HepG2 (cell line): ENCODE measurements around the gene MFAP4. TPM values are rescaled to one million over a fixed set of nuclear protein-coding genes. Genes with fewer than 3 reads are reported as not detected.

Experiments used
- ATAC-seq: fragments of 200-7000 bp; cut with Tn5 transposase; 3 replicates; pipeline ENCODE4 v1.9.1; 2020; ENCODE audit warnings: mild to moderate bottlenecking, moderate library complexity
- BruUV-seq: library from RNA; stranded (reverse); fragments of 400-500 nt; replicated peaks from 2 replicates; lab custom pipeline; 2021; lab: Mats Ljungman, UMichigan
- CTCF ChIA-PET: fragments of 300-600 bp; formaldehyde crosslinking; extraction: SDS; loops from one replicate; lab custom pipeline; 2021; ENCODE audit warnings: low total read pairs, inconsistent platforms, low intra/inter-chr PET ratio; lab: Yijun Ruan, JAX
- POLR2A ChIA-PET: fragments of 350-600 bp; sonication (Branson Sonifier 250); formaldehyde crosslinking; loops from one replicate; lab custom pipeline; 2020; ENCODE audit warnings: antibody characterized with exemption, inconsistent platforms; lab: Yijun Ruan, JAX
- DNase-seq: peaks from one replicate; pipeline ENCODE4 v3.0.0-alpha.2; 2015; ENCODE audit warnings: low spot score
- FAIRE-seq: peaks from 3 replicates; lab custom pipeline; 2011; peaks lifted over from hg19 to GRCh38; lab: Jason Lieb, UNC
- H2AFZ ChIP-seq: one replicate; pipeline ENCODE4 v1.6.1; 2011; ENCODE audit warnings: low read length, inconsistent platforms
- H3K27ac ChIP-seq: fragments of 300-600 bp; 3 replicates; pipeline ENCODE4 v1.8.0; 2011; ENCODE audit warnings: mixed run types, mild to moderate bottlenecking, mixed read lengths, low read length, inconsistent platforms; ENCODE audit not compliant: insufficient read depth; ENCODE audit errors: extremely low read length
- H3K27me3 ChIP-seq, 2 experiments: fragments of 200-600 bp in 1 of 2; 2 replicates in 1 of 2; 3 replicates in 1 of 2; pipeline versions ENCODE4 v1.6.0 to v1.8.0; 2011; ENCODE audit warnings: low read length in 2 of 2, mild to moderate bottlenecking in 2 of 2, moderate library complexity in 2 of 2, inconsistent platforms in 1 of 2; ENCODE audit not compliant: insufficient read depth in 2 of 2, control insufficient read depth in 1 of 2
- H3K36me3 ChIP-seq, 2 experiments: fragments of 200-600 bp in 1 of 2; replicated peaks in 1 of 2; 2 replicates in 1 of 2; 3 replicates in 1 of 2; pipeline versions ENCODE4 v1.5.1 to v1.8.0; 2011; ENCODE audit warnings: low read length in 2 of 2, inconsistent platforms in 1 of 2; ENCODE audit not compliant: insufficient read depth in 2 of 2, control insufficient read depth in 1 of 2
- H3K4me1 ChIP-seq: 2 replicates; pipeline ENCODE4 v1.5.1; 2012; ENCODE audit warnings: low read length, inconsistent platforms; ENCODE audit not compliant: insufficient read depth
- H3K4me2 ChIP-seq: 2 replicates; pipeline ENCODE4 v1.6.0; 2011; ENCODE audit warnings: low read depth, low read length, inconsistent platforms
- H3K4me3 ChIP-seq, 3 experiments: fragments of 200-600 bp in 1 of 3; sonication (generic), shearing (Covaris generic) in 1 of 3; replicated peaks in 1 of 3; 2 replicates each; pipeline ENCODE4 v1.5.1; 2011 to 2016; ENCODE audit warnings: low read length in 3 of 3, inconsistent platforms in 2 of 3, low read depth in 2 of 3, mild to moderate bottlenecking in 2 of 3, control low read depth in 1 of 3, mixed read lengths in 1 of 3; ENCODE audit not compliant: insufficient read depth in 1 of 3
- H3K79me2 ChIP-seq: one replicate; pipeline ENCODE4 v1.6.1; 2011; ENCODE audit warnings: low read length, inconsistent platforms; ENCODE audit not compliant: insufficient read depth
- H3K9ac ChIP-seq: 2 replicates; pipeline ENCODE4 v1.6.0; 2011; ENCODE audit warnings: mild to moderate bottlenecking, low read depth, low read length, inconsistent platforms; ENCODE audit not compliant: insufficient read depth
- H3K9me3 ChIP-seq: 2 replicates; pipeline ENCODE4 v1.5.1; 2012; ENCODE audit warnings: mild to moderate bottlenecking, low read length
- H4K20me1 ChIP-seq: 2 replicates; pipeline ENCODE4 v1.6.0; 2011; ENCODE audit warnings: inconsistent platforms, mild to moderate bottlenecking, low read length, moderate library complexity; ENCODE audit not compliant: insufficient read depth
- MLLT10 ChIP-seq: sonication (generic); formaldehyde crosslinking; IDR thresholded peaks from 2 replicates; pipeline ENCODE4 v1.4.0; 2020; ENCODE audit warnings: missing genetic modification reagents
- NCOR1 ChIP-seq: fragments of 200-600 bp; sonication (generic); IDR thresholded peaks from 2 replicates; pipeline ENCODE4 v1.7.0; 2017; ENCODE audit warnings: antibody characterized with exemption, low read length, borderline replicate concordance
- NKX3-1 ChIP-seq: sonication (generic); formaldehyde crosslinking; IDR thresholded peaks from 2 replicates; pipeline ENCODE4 v1.5.0; 2020; ENCODE audit warnings: missing genetic modification reagents
- SAP130 ChIP-seq: IDR thresholded peaks from 2 replicates; pipeline ENCODE4 v1.6.1; 2016; ENCODE audit warnings: low read depth
- SIN3B ChIP-seq: fragments of 150-350 bp; IDR thresholded peaks from 2 replicates; pipeline ENCODE4 v1.6.1; 2014; ENCODE audit warnings: low read length
- THYN1 ChIP-seq: sonication (generic); formaldehyde crosslinking; IDR thresholded peaks from 2 replicates; pipeline ENCODE4 v1.8.1; 2023; ENCODE audit warnings: low read depth, mild to moderate bottlenecking, moderate library complexity, missing genetic modification reagents, borderline replicate concordance
- YEATS4 ChIP-seq: sonication (generic); formaldehyde crosslinking; IDR thresholded peaks from 2 replicates; pipeline ENCODE4 v1.4.0; 2020; ENCODE audit warnings: missing genetic modification reagents, borderline replicate concordance
- ZNF180 ChIP-seq: sonication (generic); formaldehyde crosslinking; IDR thresholded peaks from 2 replicates; pipeline ENCODE4 v1.4.0; 2020; ENCODE audit warnings: low read depth, missing genetic modification reagents, borderline replicate concordance
- ZNF382 ChIP-seq: sonication (generic); formaldehyde crosslinking; IDR thresholded peaks from 2 replicates; pipeline ENCODE4 v1.5.0; 2020; ENCODE audit warnings: missing genetic modification reagents, mild to moderate bottlenecking, borderline replicate concordance
- ZNF530 ChIP-seq: sonication (generic); formaldehyde crosslinking; IDR thresholded peaks from 2 replicates; pipeline ENCODE4 v1.5.0; 2020; ENCODE audit warnings: low read depth, mild to moderate bottlenecking, missing genetic modification reagents
- ZNF740 ChIP-seq: sonication (generic); formaldehyde crosslinking; IDR thresholded peaks from 2 replicates; pipeline ENCODE4 v1.4.0; 2020; ENCODE audit warnings: missing genetic modification reagents
- ZNF776 ChIP-seq: sonication (generic); formaldehyde crosslinking; IDR thresholded peaks from 2 replicates; pipeline ENCODE4 v1.4.0; 2020; ENCODE audit warnings: mild to moderate bottlenecking, missing genetic modification reagents
- WGBS: methylation state at CpG from one replicate; pipeline ENCODE4 v1.1.6; 2017; ENCODE audit warnings: low lambda C conversion rate; 5-methylcytosine and 5-hydroxymethylcytosine counted together
- in situ Hi-C: cut with HindIII; loops from 2 replicates; pipeline ENCODE4 v1.10.0; 2017; ENCODE audit warnings: low pct_unique_long_range_greater_than_20kb; ENCODE audit not compliant: extremely low pct_ligation_motif_present
- intact Hi-C: fragments of 100-400 bp; cut with micrococcal nuclease; formaldehyde crosslinking; loops from one replicate; pipeline ENCODE4 v1.10.0; 2022; ENCODE audit not compliant: unreplicated experiment
- polyA plus RNA-seq, 8 experiments: library from polyadenylated mRNA; depleted of rRNA in 3 of 8; stranded (reverse) in 7 of 8; unstranded in 1 of 8; fragments of >200 nt; fragmentation: Illumina TruSeq in 4 of 8; extraction: Trizol in 4 of 8; gene quantifications; 2 replicates each; pipeline versions ENCODE4 v1.2.1 to v1.2.3, GENCODE V29; 2011 to 2016; ENCODE audit warnings: low read depth in 4 of 8, missing spikeins in 1 of 8, mixed read lengths in 1 of 8; ENCODE audit not compliant: insufficient read depth in 1 of 8
- total RNA-seq, 5 experiments: library from RNA; depleted of rRNA; stranded (reverse); fragments of >200 nt; fragmentation: Illumina TruSeq; extraction: Trizol; gene quantifications; 2 replicates each; pipeline ENCODE4 v1.2.3, GENCODE V29; 2016; ENCODE audit warnings: low read depth in 1 of 5
- TF ChIP-seq, protein P1 (sequence below): IDR thresholded peaks from 2 replicates; pipeline ENCODE4 v1.6.1; 2012; ENCODE audit warnings: inconsistent platforms
- TF ChIP-seq, protein P2 (sequence below): sonication (generic); formaldehyde crosslinking; IDR thresholded peaks from 2 replicates; pipeline ENCODE4 v1.4.0; 2020; ENCODE audit warnings: missing genetic modification reagents

MFAP4 gene
- total and polyA plus RNA-seq, 2 of the 13 experiments (the other 11 are each of a cell fraction or from before 2014, with no cell fraction given), result 0.08 TPM; not detected in 1

GRCh38 chr17:19410091-19410490 lies 23.1 kb upstream of the MFAP4 start (continued):
- TF ChIP-seq YEATS4 (CRISPR knock-in tag) (no peak), ZNF382 (CRISPR knock-in tag) (no peak), NKX3-1 (CRISPR knock-in tag) (no peak)
- TF ChIP-seq, protein P1, sequence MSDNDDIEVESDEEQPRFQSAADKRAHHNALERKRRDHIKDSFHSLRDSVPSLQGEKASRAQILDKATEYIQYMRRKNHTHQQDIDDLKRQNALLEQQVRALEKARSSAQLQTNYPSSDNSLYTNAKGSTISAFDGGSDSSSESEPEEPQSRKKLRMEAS, result no peak

DNA sequence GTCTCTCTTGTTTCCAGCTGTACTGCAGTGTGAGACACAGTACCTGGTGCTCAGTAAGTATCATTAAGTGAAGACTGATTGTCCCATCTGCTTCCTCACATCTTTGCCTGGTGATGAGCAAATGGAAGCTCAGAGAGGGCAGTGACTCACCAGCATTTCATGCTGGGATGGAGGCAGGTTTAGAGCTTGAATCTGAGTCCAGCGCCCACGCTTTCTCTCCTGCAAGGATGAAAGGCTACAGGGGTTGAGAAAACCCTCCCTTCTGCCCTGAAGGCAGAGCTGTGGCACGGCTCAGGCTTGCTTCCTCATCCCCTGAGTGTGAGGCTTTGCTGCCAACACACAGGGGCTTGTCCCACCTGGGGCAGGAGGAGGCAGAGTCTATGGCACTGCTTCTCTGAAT lies 22.5 kb upstream of the MFAP4 start:
- ChIA-PET POLR2A (no interaction called here), CTCF (no interaction called here)
- H3K4me2 ChIP-seq, result no peak overlapping the region
- no peak overlapping the region for H3K9ac ChIP-seq
- in situ Hi-C loops (no loop called here), intact Hi-C loops (no loop called here)
- H3K36me3 ChIP-seq, result no peaks in the 10 kb centered on the region
- H3K4me3 ChIP-seq, result no peak overlapping the region
- WGBS, result no CpG with 5 or more reads among the region's 3 CpGs
- FAIRE-seq (no peak), ATAC-seq (no peak), DNase-seq (no peak)
- TF ChIP-seq, protein P2, sequence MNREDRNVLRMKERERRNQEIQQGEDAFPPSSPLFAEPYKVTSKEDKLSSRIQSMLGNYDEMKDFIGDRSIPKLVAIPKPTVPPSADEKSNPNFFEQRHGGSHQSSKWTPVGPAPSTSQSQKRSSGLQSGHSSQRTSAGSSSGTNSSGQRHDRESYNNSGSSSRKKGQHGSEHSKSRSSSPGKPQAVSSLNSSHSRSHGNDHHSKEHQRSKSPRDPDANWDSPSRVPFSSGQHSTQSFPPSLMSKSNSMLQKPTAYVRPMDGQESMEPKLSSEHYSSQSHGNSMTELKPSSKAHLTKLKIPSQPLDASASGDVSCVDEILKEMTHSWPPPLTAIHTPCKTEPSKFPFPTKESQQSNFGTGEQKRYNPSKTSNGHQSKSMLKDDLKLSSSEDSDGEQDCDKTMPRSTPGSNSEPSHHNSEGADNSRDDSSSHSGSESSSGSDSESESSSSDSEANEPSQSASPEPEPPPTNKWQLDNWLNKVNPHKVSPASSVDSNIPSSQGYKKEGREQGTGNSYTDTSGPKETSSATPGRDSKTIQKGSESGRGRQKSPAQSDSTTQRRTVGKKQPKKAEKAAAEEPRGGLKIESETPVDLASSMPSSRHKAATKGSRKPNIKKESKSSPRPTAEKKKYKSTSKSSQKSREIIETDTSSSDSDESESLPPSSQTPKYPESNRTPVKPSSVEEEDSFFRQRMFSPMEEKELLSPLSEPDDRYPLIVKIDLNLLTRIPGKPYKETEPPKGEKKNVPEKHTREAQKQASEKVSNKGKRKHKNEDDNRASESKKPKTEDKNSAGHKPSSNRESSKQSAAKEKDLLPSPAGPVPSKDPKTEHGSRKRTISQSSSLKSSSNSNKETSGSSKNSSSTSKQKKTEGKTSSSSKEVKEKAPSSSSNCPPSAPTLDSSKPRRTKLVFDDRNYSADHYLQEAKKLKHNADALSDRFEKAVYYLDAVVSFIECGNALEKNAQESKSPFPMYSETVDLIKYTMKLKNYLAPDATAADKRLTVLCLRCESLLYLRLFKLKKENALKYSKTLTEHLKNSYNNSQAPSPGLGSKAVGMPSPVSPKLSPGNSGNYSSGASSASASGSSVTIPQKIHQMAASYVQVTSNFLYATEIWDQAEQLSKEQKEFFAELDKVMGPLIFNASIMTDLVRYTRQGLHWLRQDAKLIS (CRISPR knock-in tag), result no peak
- TF ChIP-seq SAP130, result no peak
- no peak for TF ChIP-seq ZNF740 (CRISPR knock-in tag)
- TF ChIP-seq NCOR1, result no peak
- TF ChIP-seq ZNF180, result no peak
- no peak for TF ChIP-seq THYN1
- no peak for TF ChIP-seq ZNF776 (CRISPR knock-in tag)
- no peak for TF ChIP-seq SIN3B
- TF ChIP-seq ZNF530, result no peak
- no peak for TF ChIP-seq MLLT10 (CRISPR knock-in tag)
- H4K20me1 ChIP-seq, result no peaks in the 10 kb centered on the region
- peaks cover 12 to 33% of the 10 kb centered on the region in 2 experiments for H3K27me3 ChIP-seq
- no peaks in the 10 kb centered on the region for H3K79me2 ChIP-seq
- no TSS peak for BruUV-seq
- no peaks in the 10 kb centered on the region for H3K4me1 ChIP-seq
- no peak overlapping the region for H2AFZ ChIP-seq
- no peak overlapping the region for H3K27ac ChIP-seq
- no peaks in the 10 kb centered on the region for H3K9me3 ChIP-seq
